HL-60 (cell line): ENCODE data around the gene CNTNAP2.

ENCODE experiments used
- POLR2AphosphoS5 ChIP-seq: IDR thresholded peaks from 2 replicates; pipeline ENCODE4 v1.6.1; 2012; ENCODE audit warnings: low read depth
- TF ChIP-seq, protein P1 (sequence below): IDR thresholded peaks from one replicate; pipeline ENCODE4 v1.5.1; 2011; ENCODE audit warnings: low read length, control low read depth, inconsistent platforms; ENCODE audit not compliant: insufficient read depth

DNA sequence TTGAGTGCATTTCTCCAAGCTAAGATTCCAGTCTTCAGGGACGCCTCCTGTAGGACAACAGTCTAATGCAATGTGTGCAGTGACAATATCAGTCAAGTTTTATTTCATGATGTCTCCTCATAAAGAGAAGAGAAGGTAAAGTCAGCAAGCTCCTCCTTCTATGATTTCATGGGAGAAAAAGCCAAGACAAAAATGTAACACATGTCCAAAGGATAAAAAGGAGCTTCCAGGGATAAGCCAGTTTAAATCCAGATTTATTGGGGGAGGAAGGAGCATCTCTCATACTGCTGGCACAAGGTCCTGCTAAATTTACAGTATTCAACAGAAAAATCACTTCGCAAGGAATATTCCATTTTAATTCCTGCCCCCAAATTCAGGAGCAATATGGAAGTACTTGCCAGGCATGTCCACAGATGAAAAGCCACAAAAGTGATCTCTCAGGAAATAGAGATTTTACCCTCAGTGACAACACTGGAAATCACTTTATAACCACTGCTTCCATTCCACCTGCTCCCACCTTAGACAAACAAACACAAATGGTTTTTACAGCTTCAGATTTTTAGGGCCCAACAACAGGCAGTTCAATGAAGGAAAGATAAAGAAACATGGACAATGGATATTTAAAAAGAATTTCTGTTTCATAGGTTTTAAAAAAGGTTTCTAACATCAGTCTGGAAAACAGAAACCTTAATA, 1796.5 kb downstream of the CNTNAP2 start:
- TF ChIP-seq, protein P1, sequence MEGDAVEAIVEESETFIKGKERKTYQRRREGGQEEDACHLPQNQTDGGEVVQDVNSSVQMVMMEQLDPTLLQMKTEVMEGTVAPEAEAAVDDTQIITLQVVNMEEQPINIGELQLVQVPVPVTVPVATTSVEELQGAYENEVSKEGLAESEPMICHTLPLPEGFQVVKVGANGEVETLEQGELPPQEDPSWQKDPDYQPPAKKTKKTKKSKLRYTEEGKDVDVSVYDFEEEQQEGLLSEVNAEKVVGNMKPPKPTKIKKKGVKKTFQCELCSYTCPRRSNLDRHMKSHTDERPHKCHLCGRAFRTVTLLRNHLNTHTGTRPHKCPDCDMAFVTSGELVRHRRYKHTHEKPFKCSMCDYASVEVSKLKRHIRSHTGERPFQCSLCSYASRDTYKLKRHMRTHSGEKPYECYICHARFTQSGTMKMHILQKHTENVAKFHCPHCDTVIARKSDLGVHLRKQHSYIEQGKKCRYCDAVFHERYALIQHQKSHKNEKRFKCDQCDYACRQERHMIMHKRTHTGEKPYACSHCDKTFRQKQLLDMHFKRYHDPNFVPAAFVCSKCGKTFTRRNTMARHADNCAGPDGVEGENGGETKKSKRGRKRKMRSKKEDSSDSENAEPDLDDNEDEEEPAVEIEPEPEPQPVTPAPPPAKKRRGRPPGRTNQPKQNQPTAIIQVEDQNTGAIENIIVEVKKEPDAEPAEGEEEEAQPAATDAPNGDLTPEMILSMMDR: no peak
- no peak for TF ChIP-seq POLR2AphosphoS5
